HFFc6 (cell line): ENCODE data around the gene OR51B6. TPM values are rescaled to one million over a fixed set of nuclear protein-coding genes. Genes with fewer than 3 reads are reported as not detected.
A peak's percentile ranks its signal among the peaks of the same experiment; 100 is the strongest.
"Not testable (repeated sequence)": the region's sequence is repeated elsewhere in the genome, so short reads cannot be mapped to it uniquely, and the experiment has no call there.

Source experiments
- DNase-seq: peaks from one replicate; pipeline ENCODE4 v3.0.0-alpha.2; 2018
- H3K27ac Mint-ChIP-seq: 2 replicates; pipeline ENCODE4 v1.8.0; 2020; ENCODE audit warnings: mild to moderate bottlenecking, mixed read lengths
- H3K27me3 Mint-ChIP-seq: 2 replicates; pipeline ENCODE4 v1.8.0; 2021; ENCODE audit warnings: mild to moderate bottlenecking, moderate library complexity, mixed read lengths; ENCODE audit not compliant: insufficient read depth
- H3K36me3 Mint-ChIP-seq: 2 replicates; pipeline ENCODE4 v1.8.0; 2021; ENCODE audit warnings: low read depth, mixed read lengths
- H3K4me1 Mint-ChIP-seq: 2 replicates; pipeline ENCODE4 v1.8.0; 2020; ENCODE audit warnings: low read depth, mixed read lengths
- H3K4me3 Mint-ChIP-seq: 2 replicates; pipeline ENCODE4 v1.8.0; 2020; ENCODE audit warnings: mild to moderate bottlenecking, moderate library complexity, mixed read lengths
- H3K9me3 Mint-ChIP-seq: 2 replicates; pipeline ENCODE4 v1.8.0; 2020; ENCODE audit warnings: mild to moderate bottlenecking, mixed read lengths
- CTCF ChIP-seq: fragments of 200-600 bp; sonication (generic); IDR thresholded peaks from 2 replicates; pipeline ENCODE4 v1.5.0; 2021; ENCODE audit warnings: antibody characterized with exemption, mild to moderate bottlenecking
- total RNA-seq, 6 experiments: library from RNA; stranded (reverse); fragmentation: NEBNext Ultra II Directional; extraction: Animal tissue kit (Norgen Biotek cat#: 25700); gene quantifications; 2 replicates in 1 of 6; 3 replicates in 5 of 6; pipeline ENCODE4 v1.2.3, GENCODE V29; 2021

The OR51B6 gene
- total RNA-seq, 6 experiments from 2014 or later, result not detected

GRCh38 chr11:5362017-5362625, 10.8 kb downstream of the OR51B6 start:
- peak overlapping the region; percentile 43 for H3K27ac Mint-ChIP-seq
- H3K36me3 Mint-ChIP-seq, result peaks cover 18% of the 10 kb centered on the region; the same call in 1 of the 2 replicates
- no peak for DNase-seq
- peaks cover 2% of the 10 kb centered on the region; the same call in 1 of the 2 replicates for H3K27me3 Mint-ChIP-seq
- H3K4me3 Mint-ChIP-seq, result no peak overlapping the region
- H3K4me1 Mint-ChIP-seq, result peaks cover 61% of the 10 kb centered on the region
- TF ChIP-seq CTCF, result peak; percentile 13; the same call in 1 of the 2 replicates
- peaks cover 12% of the 10 kb centered on the region for H3K9me3 Mint-ChIP-seq

DNA sequence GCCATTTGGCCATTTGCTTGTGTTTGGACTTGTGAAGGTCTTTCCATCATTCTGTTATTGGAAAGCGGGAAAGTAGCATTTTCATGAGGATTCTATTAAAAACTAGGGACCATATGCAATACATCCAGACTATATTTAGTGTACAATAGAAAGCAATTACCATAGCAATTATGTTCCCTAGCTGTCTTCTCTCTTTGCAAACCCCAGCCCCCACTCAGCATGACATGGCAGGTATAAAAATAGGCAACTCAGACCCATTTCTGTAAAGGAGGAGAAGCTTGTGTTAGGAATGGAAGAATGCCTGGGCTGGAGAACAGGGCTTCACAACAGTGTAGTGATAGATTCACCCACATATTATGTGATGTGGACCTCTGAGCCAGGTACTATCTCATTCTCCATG, 12.4 kb downstream of the OR51B6 start:
- Mint-ChIP-seq H3K4me3 (0 out of 2 replicates have a peak overlapping the region, but pooled peaks have one; percentile 9), H3K27me3 (no peaks in the 10 kb centered on the region), H3K27ac (peak overlapping the region; percentile 84), H3K4me1 (peaks cover 76% of the 10 kb centered on the region), H3K9me3 (peaks cover 12% of the 10 kb centered on the region), H3K36me3 (peaks cover 9% of the 10 kb centered on the region; the same call in 1 of the 2 replicates)
- no peak for DNase-seq
- no peak for TF ChIP-seq CTCF

GRCh38 chr11:5364214-5364613, 12.9 kb downstream of the OR51B6 start:
- DNase-seq, result peak; percentile 88
- Mint-ChIP-seq H3K27ac (peak overlapping the region; percentile 84), H3K36me3 (peaks cover 9% of the 10 kb centered on the region; the same call in 1 of the 2 replicates), H3K4me3 (peak overlapping the region; percentile 9), H3K27me3 (no peaks in the 10 kb centered on the region), H3K4me1 (peaks cover 82% of the 10 kb centered on the region), H3K9me3 (peaks cover 7% of the 10 kb centered on the region)
- no peak for TF ChIP-seq CTCF

- H3K4me3 Mint-ChIP-seq, result peak overlapping the region; percentile 53
- H3K27me3 Mint-ChIP-seq, result not testable (repeated sequence)
- TF ChIP-seq CTCF, result peak; percentile 63
Measured at GRCh38 chr11:5366365-5366764, 15.1 kb downstream of the OR51B6 start.

DNA sequence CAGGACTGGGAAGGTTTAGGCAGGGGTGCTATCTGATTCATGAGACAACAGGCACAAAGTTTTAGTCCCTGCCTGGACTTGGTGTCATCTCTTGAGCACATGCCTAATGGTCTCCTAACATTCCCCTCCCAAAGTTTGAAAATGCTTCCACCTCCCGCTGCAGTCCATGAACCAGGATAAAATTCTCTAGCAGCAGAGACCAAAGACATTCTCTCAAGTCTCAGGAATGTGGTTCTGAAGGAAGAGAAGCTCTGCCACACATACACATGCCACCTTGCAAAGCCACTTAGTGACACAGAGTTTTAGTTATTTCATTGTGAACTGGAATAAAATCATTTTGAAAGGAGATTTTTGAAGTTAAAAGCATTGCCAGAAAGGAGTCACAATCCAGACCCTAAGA, 15.5 kb downstream of the OR51B6 start:
- Mint-ChIP-seq H3K4me3 (peak overlapping the region; percentile 50), H3K27me3 (no peaks in the 10 kb centered on the region), H3K9me3 (peaks cover 4% of the 10 kb centered on the region; the same call in 1 of the 2 replicates), H3K27ac (peak overlapping the region; percentile 84), H3K36me3 (peaks cover 9% of the 10 kb centered on the region; the same call in 1 of the 2 replicates), H3K4me1 (peaks cover 80% of the 10 kb centered on the region)
- DNase-seq, result peak; percentile 37
- TF ChIP-seq CTCF, result no peak

More at GRCh38 chr11:5366365-5366764, 15.1 kb downstream of the OR51B6 start:
- not testable (repeated sequence) for H3K9me3 Mint-ChIP-seq, DNase-seq, H3K36me3 Mint-ChIP-seq
- Mint-ChIP-seq H3K4me1 (peaks cover 84% of the 10 kb centered on the region), H3K27ac (peak overlapping the region; percentile 84)
